WTC11 (cell line): ENCODE data around the gene PTPN21. TPM values are rescaled to one million over a fixed set of nuclear protein-coding genes. Genes with fewer than 3 reads are reported as not detected.

Experiments
- ATAC-seq: fragments of 200-7000 bp; cut with Tn5 transposase; 2 replicates; pipeline ENCODE4 v1.10.0; 2021; ENCODE audit warnings: mild to moderate bottlenecking, moderate library complexity
- CTCF ChIA-PET: fragments of 300-600 bp; sonication (Branson Sonifier 250); formaldehyde crosslinking; loops from one replicate; lab custom pipeline; 2021; ENCODE audit warnings: antibody characterized with exemption; lab: Charles Lee
- POLR2A ChIA-PET: fragments of 350-600 bp; sonication (Branson Sonifier 250); formaldehyde crosslinking; loops from one replicate; lab custom pipeline; 2021; ENCODE audit warnings: antibody characterized with exemption; lab: Charles Lee
- DNase-seq: peaks from one replicate; pipeline ENCODE4 v3.0.0; 2021; ENCODE audit warnings: low spot score
- H3K27ac Mint-ChIP-seq: 2 replicates; pipeline ENCODE4 v1.8.0; 2021; ENCODE audit warnings: mixed read lengths
- H3K27me3 Mint-ChIP-seq: 2 replicates; pipeline ENCODE4 v1.8.0; 2021; ENCODE audit warnings: low read depth, mild to moderate bottlenecking, moderate library complexity, mixed read lengths
- H3K36me3 Mint-ChIP-seq: 2 replicates; pipeline ENCODE4 v1.8.0; 2021; ENCODE audit warnings: mixed read lengths
- H3K4me1 Mint-ChIP-seq: 2 replicates; pipeline ENCODE4 v1.8.0; 2022; ENCODE audit warnings: mixed read lengths
- H3K4me3 Mint-ChIP-seq: 2 replicates; pipeline ENCODE4 v1.8.0; 2021; ENCODE audit warnings: mild to moderate bottlenecking, moderate library complexity, mixed read lengths
- H3K9me3 Mint-ChIP-seq: 2 replicates; pipeline ENCODE4 v1.8.0; 2021; ENCODE audit warnings: mixed read lengths
- CBFB ChIP-seq: sonication (generic); formaldehyde crosslinking; IDR thresholded peaks from 2 replicates; pipeline ENCODE4 v1.8.1; 2022; ENCODE audit warnings: mild to moderate bottlenecking, low read depth, missing genetic modification reagents
- CREB1 ChIP-seq: sonication (generic); formaldehyde crosslinking; IDR thresholded peaks from 2 replicates; pipeline ENCODE4 v1.8.0; 2023; ENCODE audit warnings: mild to moderate bottlenecking, missing genetic modification reagents
- CREM ChIP-seq: sonication (generic); formaldehyde crosslinking; IDR thresholded peaks from 2 replicates; pipeline ENCODE4 v1.8.1; 2022; ENCODE audit warnings: mild to moderate bottlenecking, missing genetic modification reagents, moderate library complexity
- ESRRA ChIP-seq: sonication (generic); formaldehyde crosslinking; IDR thresholded peaks from 2 replicates; pipeline ENCODE4 v1.8.1; 2022; ENCODE audit warnings: mild to moderate bottlenecking, missing genetic modification reagents, borderline replicate concordance
- GTF2I ChIP-seq: fragments of 250-450 bp; sonication (Bioruptor Pico); conservative IDR thresholded peaks from 2 replicates; pipeline ENCODE4 v1.4.0; 2021; ENCODE audit warnings: mild to moderate bottlenecking
- IRF2 ChIP-seq: sonication (generic); formaldehyde crosslinking; IDR thresholded peaks from 2 replicates; pipeline ENCODE4 v1.8.0; 2022; ENCODE audit warnings: low read depth, missing genetic modification reagents, borderline replicate concordance
- JUN ChIP-seq: sonication (generic); formaldehyde crosslinking; IDR thresholded peaks from 2 replicates; pipeline ENCODE4 v1.8.0; 2023; ENCODE audit warnings: mild to moderate bottlenecking, missing genetic modification reagents
- MYBL2 ChIP-seq: sonication (generic); formaldehyde crosslinking; IDR thresholded peaks from 2 replicates; pipeline ENCODE4 v1.8.1; 2023; ENCODE audit warnings: mild to moderate bottlenecking, moderate library complexity, missing genetic modification reagents
- NFATC4 ChIP-seq: fragments of 250-450 bp; sonication (Bioruptor Pico); IDR thresholded peaks from 2 replicates; pipeline ENCODE4 v1.9.0; 2021; ENCODE audit warnings: mild to moderate bottlenecking
- NFYB ChIP-seq: sonication (generic); formaldehyde crosslinking; conservative IDR thresholded peaks from 2 replicates; pipeline ENCODE4 v1.8.0; 2022; ENCODE audit warnings: low read depth, missing genetic modification reagents
- NR1H2 ChIP-seq: sonication (generic); formaldehyde crosslinking; IDR thresholded peaks from 2 replicates; pipeline ENCODE4 v1.9.0; 2021; ENCODE audit warnings: mild to moderate bottlenecking, moderate library complexity, missing genetic modification reagents
- ZNF138 ChIP-seq: sonication (generic); formaldehyde crosslinking; conservative IDR thresholded peaks from 2 replicates; pipeline ENCODE4 v1.8.1; 2022; ENCODE audit warnings: mild to moderate bottlenecking, moderate library complexity, missing genetic modification reagents
- ZNF219 ChIP-seq: sonication (generic); formaldehyde crosslinking; IDR thresholded peaks from 2 replicates; pipeline ENCODE4 v1.8.0; 2023; ENCODE audit warnings: missing genetic modification reagents, mild to moderate bottlenecking, borderline replicate concordance
- ZNF263 ChIP-seq: sonication (generic); formaldehyde crosslinking; IDR thresholded peaks from 2 replicates; pipeline ENCODE4 v1.8.1; 2022; ENCODE audit warnings: low read depth, mild to moderate bottlenecking, moderate library complexity, missing genetic modification reagents
- ZNF671 ChIP-seq: fragments of 250-450 bp; sonication (Bioruptor Pico); IDR thresholded peaks from 2 replicates; pipeline ENCODE4 v1.8.0; 2021; ENCODE audit warnings: mild to moderate bottlenecking
- total RNA-seq: library from RNA; stranded (reverse); gene quantifications from 3 replicates; pipeline ENCODE4 v1.2.3, GENCODE V29; 2021
- TF ChIP-seq, protein P1 (sequence below): fragments of 250-450 bp; sonication (Bioruptor Pico); IDR thresholded peaks from 2 replicates; pipeline ENCODE4 v2.1.2; 2022; ENCODE audit warnings: mild to moderate bottlenecking, moderate library complexity
- TF ChIP-seq, protein P2 (sequence below): sonication (generic); formaldehyde crosslinking; IDR thresholded peaks from 2 replicates; pipeline ENCODE4 v1.8.1; 2023; ENCODE audit warnings: mild to moderate bottlenecking, missing genetic modification reagents, moderate library complexity
- TF ChIP-seq, protein P3 (sequence below): sonication (generic); formaldehyde crosslinking; IDR thresholded peaks from 2 replicates; pipeline ENCODE4 v1.8.0; 2022; ENCODE audit warnings: mild to moderate bottlenecking, missing genetic modification reagents
- TF ChIP-seq, protein P4 (sequence below): sonication (generic); formaldehyde crosslinking; IDR thresholded peaks from 2 replicates; pipeline ENCODE4 v1.8.1; 2022; ENCODE audit warnings: missing genetic modification reagents, borderline replicate concordance
- TF ChIP-seq, protein P5 (sequence below): fragments of 250-450 bp; sonication (Bioruptor Pico); IDR thresholded peaks from 2 replicates; pipeline ENCODE4 v1.9.0; 2021; ENCODE audit warnings: mild to moderate bottlenecking

Gene PTPN21
- total RNA-seq, 1 experiment from 2014 or later = 7.5 TPM

DNA sequence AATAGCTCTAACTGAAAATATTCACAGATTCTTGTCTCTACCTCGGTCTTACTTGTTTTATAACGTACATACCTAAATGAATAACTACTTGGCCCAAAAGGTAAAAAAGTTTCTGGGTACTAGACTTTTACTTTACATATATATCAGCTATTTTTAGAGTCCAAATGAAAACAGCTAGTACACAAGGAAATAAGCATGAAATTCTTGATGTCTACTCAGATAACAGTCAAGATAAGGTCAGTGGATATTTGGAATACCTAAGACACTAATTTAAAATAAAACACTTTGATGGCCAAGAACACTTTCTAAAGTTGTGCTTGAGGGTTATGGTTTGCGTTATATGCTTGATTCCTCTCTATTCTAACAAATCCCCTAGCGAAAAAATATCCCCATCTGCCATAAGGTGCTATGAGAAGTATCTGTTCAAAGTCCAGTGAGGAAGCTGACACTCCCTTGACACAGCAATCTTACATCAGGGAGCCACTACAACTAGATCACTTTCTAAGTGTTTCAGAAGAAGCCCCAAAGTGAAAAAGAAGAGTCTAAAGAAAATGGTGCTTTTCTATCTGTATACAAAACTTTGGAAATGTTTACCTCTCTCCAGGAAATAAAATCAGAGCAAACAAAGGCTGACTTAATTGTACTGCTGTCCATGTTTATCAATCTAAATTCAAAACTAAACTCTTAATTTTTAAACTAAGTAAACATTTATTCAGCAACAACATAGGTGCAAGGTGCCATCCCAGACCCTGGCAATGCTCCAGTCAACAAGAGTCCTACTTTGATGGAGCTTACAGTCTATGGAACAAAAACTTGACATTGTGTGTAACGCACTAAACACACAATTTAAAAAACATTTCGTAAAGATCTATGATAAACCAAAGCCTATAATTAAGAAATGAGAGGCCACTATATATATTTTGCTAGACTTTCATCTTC, 11.7 kb downstream of the PTPN21 start:
- ATAC-seq = no peak
- no peaks in the 10 kb centered on the region for H3K4me1 Mint-ChIP-seq
- CTCF ChIA-PET = no interaction called here

DNA sequence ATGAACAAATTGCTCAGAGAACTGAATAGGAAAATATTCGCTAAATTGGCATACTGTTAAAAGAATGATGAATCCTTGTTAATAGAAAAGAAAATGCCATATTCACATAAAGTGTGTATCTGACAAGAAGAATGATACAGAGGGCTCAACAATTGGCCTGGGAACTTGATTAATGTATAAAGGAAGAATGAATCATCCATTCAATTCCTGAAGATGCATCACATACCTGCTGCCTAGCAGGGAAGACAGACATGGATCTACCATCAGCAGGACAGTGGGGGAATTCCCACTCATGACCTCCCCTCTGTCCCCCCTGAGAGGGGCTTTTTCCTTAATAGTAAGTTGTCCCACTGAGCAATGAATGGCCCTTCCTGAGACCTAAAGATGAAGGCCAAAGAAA, 13.5 kb downstream of the PTPN21 start:
- CTCF ChIA-PET = no interaction called here
- H3K36me3 Mint-ChIP-seq = no peaks in the 10 kb centered on the region

More for the DNA sequence above, 11.7 kb downstream of the PTPN21 start:
- no peaks in the 10 kb centered on the region for H3K27me3 Mint-ChIP-seq
- H3K27ac Mint-ChIP-seq = no peak overlapping the region
- H3K36me3 Mint-ChIP-seq = 0 out of 2 replicates have a peak, but pooled peaks cover 2% of the 10 kb centered on the region
- TF ChIP-seq, protein P1, sequence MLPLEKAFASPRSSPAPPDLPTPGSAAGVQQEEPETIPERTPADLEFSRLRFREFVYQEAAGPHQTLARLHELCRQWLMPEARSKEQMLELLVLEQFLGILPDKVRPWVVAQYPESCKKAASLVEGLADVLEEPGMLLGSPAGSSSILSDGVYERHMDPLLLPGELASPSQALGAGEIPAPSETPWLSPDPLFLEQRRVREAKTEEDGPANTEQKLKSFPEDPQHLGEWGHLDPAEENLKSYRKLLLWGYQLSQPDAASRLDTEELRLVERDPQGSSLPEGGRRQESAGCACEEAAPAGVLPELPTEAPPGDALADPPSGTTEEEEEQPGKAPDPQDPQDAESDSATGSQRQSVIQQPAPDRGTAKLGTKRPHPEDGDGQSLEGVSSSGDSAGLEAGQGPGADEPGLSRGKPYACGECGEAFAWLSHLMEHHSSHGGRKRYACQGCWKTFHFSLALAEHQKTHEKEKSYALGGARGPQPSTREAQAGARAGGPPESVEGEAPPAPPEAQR = no peak
- TF ChIP-seq CBFB (CRISPR knock-in tag) (no peak), ZNF219 (CRISPR knock-in tag) (no peak), IRF2 (CRISPR knock-in tag) (no peak), MYBL2 (CRISPR knock-in tag) (no peak), ZNF263 (no peak)
- TF ChIP-seq, protein P2, sequence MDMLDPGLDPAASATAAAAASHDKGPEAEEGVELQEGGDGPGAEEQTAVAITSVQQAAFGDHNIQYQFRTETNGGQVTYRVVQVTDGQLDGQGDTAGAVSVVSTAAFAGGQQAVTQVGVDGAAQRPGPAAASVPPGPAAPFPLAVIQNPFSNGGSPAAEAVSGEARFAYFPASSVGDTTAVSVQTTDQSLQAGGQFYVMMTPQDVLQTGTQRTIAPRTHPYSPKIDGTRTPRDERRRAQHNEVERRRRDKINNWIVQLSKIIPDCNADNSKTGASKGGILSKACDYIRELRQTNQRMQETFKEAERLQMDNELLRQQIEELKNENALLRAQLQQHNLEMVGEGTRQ (CRISPR knock-in tag) = no peak
- TF ChIP-seq, protein P3, sequence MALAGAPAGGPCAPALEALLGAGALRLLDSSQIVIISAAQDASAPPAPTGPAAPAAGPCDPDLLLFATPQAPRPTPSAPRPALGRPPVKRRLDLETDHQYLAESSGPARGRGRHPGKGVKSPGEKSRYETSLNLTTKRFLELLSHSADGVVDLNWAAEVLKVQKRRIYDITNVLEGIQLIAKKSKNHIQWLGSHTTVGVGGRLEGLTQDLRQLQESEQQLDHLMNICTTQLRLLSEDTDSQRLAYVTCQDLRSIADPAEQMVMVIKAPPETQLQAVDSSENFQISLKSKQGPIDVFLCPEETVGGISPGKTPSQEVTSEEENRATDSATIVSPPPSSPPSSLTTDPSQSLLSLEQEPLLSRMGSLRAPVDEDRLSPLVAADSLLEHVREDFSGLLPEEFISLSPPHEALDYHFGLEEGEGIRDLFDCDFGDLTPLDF (CRISPR knock-in tag) = no peak
- H3K4me3 Mint-ChIP-seq = no peak overlapping the region
- POLR2A ChIA-PET = no interaction called here
- DNase-seq = no peak
- H3K9me3 Mint-ChIP-seq = no peaks in the 10 kb centered on the region

More for the DNA sequence above, 13.5 kb downstream of the PTPN21 start:
- H3K4me3 Mint-ChIP-seq = no peak overlapping the region
- POLR2A ChIA-PET = no interaction called here
- DNase-seq (no peak), ATAC-seq (no peak)
- no peaks in the 10 kb centered on the region for H3K27me3 Mint-ChIP-seq
- H3K9me3 Mint-ChIP-seq = no peaks in the 10 kb centered on the region
- no peak overlapping the region for H3K27ac Mint-ChIP-seq
- TF ChIP-seq MYBL2 (CRISPR knock-in tag) (no peak), NR1H2 (CRISPR knock-in tag) (no peak), GTF2I (CRISPR knock-in tag) (no peak), CREM (CRISPR knock-in tag) (no peak), ZNF138 (CRISPR knock-in tag) (no peak), NFYB (no peak), NFATC4 (no peak), CREB1 (CRISPR knock-in tag) (no peak), ESRRA (CRISPR knock-in tag) (no peak), JUN (no peak), ZNF671 (CRISPR knock-in tag) (no peak)
- TF ChIP-seq, protein P4, sequence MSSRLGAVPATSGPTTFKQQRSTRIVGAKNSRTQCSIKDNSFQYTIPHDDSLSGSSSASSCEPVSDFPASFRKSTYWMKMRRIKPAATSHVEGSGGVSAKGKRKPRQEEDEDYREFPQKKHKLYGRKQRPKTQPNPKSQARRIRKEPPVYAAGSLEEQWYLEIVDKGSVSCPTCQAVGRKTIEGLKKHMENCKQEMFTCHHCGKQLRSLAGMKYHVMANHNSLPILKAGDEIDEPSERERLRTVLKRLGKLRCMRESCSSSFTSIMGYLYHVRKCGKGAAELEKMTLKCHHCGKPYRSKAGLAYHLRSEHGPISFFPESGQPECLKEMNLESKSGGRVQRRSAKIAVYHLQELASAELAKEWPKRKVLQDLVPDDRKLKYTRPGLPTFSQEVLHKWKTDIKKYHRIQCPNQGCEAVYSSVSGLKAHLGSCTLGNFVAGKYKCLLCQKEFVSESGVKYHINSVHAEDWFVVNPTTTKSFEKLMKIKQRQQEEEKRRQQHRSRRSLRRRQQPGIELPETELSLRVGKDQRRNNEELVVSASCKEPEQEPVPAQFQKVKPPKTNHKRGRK (CRISPR knock-in tag) = no peak
- TF ChIP-seq, protein P5, sequence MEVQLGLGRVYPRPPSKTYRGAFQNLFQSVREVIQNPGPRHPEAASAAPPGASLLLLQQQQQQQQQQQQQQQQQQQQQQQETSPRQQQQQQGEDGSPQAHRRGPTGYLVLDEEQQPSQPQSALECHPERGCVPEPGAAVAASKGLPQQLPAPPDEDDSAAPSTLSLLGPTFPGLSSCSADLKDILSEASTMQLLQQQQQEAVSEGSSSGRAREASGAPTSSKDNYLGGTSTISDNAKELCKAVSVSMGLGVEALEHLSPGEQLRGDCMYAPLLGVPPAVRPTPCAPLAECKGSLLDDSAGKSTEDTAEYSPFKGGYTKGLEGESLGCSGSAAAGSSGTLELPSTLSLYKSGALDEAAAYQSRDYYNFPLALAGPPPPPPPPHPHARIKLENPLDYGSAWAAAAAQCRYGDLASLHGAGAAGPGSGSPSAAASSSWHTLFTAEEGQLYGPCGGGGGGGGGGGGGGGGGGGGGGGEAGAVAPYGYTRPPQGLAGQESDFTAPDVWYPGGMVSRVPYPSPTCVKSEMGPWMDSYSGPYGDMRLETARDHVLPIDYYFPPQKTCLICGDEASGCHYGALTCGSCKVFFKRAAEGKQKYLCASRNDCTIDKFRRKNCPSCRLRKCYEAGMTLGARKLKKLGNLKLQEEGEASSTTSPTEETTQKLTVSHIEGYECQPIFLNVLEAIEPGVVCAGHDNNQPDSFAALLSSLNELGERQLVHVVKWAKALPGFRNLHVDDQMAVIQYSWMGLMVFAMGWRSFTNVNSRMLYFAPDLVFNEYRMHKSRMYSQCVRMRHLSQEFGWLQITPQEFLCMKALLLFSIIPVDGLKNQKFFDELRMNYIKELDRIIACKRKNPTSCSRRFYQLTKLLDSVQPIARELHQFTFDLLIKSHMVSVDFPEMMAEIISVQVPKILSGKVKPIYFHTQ (CRISPR knock-in tag) = no peak
- no peaks in the 10 kb centered on the region for H3K4me1 Mint-ChIP-seq
